Measurements from ENCODE around the gene TNK2. TPM values are rescaled to one million over a fixed set of nuclear protein-coding genes. Genes with fewer than 3 reads are reported as not detected.
"Not testable (repeated sequence)": the region's sequence is repeated elsewhere in the genome, so short reads cannot be mapped to it uniquely, and the experiment has no call there.

TNK2 gene
- total RNA-seq, 1 experiment from 2014 or later, result 30.3 TPM

DNA sequence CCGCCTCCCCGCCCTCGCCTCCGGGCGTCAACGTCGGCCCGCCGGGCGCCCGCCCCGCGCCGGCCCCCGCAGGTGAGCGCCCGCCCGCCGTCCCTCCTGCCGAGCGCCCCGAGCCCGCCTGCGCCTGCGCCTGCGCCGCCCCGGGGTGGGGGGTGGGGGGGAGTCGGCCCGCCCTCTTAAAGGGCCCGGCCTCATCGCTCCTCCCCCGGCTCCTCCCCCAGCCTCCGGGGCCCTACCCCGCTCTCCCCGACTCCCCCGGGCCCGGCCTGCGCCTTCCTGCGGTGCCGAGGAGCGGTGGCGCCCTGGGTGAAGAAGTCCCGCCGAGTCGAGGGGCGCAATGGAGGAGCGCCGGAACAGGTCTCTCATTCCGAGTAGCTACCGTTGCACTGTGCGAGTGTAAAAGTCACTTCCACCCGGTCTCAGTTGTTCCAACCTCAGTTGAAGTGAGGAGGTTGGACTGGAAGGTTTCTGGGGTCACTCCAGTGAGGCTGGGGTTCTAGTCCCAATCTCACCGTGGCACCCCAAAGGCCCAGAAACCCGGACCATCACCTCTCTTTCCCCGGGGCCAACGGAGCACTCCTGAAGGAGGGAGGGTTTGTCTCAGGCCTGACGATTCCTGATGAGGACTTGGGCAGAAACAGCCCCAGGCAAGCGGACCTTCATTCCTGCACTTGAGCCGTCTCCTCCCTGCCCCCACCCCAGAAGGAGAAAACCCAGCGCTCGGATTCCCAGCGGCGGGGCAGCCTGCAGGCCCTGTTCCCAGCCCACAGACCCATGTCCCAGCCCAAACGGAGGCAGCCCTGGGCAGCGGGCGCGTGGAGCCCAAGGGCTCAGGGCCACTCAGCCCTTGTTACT lies 1.5 kb upstream of the TNK2 start:
- no peaks in the 10 kb centered on the region; the same call in 1 of the 2 replicates for H3K27me3 ChIP-seq (ENCODE audit: control insufficient read depth, insufficient read depth, low read length)
- DNase-seq, result peak; percentile 100
- peak overlapping the region; percentile 61 for H3K4me3 ChIP-seq (ENCODE audit: insufficient read depth, low read depth, low read length)
- no peaks in the 10 kb centered on the region for H3K36me3 ChIP-seq (replicated peaks; ENCODE audit: control insufficient read depth, insufficient read depth, low read length)

DNA sequence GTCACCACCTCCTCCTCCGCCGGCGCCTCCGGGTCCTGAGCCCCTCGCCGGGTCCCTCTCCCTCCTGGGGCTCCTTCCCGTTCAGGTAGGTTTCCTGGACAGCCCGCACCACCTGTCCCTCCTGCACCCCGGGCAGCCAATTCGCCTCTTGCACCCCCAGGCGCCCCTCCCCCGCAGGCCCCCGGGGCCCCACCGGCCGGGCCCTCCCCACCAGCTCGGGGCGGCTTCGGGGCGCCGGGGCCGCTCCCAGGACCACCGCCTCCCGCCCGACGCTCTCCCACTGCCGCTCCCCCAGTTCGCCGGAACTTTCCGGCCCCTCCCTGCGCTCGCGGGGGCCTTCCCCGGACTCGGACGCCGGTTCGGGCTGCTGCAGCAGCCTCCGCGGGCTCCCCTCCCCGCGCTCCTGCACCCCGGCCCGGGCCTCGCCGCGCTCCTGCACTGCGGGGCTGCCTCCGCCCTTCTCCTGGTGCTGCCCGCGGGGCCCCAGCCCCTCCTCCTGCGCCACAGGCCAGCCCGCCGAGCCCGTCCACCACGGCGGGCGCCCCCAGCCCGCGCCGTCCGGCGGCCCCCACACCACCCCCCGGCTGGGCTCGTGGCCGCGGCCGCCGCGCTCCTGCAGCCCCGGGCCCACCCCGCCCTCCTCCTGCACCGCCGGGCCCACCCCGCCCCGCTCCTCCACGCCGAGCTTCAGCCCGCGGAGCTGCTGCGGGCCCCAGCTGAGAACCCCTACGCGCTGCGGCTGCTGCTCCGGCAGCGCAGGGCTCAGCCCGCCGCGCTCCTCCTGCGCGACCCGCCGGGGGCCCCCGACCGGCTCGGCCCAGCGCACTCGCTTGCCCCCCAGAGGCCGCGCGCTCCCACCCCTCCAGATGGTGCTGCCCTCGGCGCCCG lies 587 bp upstream of the TNK2 start:
- Histone ChIP-seq H3K27me3 (ENCODE audit: control insufficient read depth, insufficient read depth, low read length) (no peaks in the 10 kb centered on the region; the same call in 1 of the 2 replicates), H3K36me3 (replicated peaks; ENCODE audit: control insufficient read depth, insufficient read depth, low read length) (no peaks in the 10 kb centered on the region), H3K4me3 (ENCODE audit: insufficient read depth, low read depth, low read length) (peak overlapping the region; percentile 58)
- DNase-seq, result peak; percentile 88

DNA sequence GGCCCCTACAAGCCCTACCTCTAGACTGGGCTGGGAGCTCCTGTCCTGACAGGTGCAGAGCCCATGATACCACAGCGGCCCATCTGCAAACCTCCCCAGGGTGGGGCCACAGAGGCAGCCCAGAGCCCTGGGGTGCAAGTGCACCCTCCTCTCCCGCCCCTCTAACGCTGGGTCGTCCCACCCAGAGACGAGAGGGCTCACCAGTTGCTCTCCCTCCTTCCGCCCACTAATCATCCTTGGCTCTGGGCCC lies 742 bp downstream of the TNK2 start:
- H3K36me3 ChIP-seq (replicated peaks; ENCODE audit: control insufficient read depth, insufficient read depth, low read length), result no peaks in the 10 kb centered on the region
- no peaks in the 10 kb centered on the region; the same call in 1 of the 2 replicates for H3K27me3 ChIP-seq (ENCODE audit: control insufficient read depth, insufficient read depth, low read length)
- H3K4me3 ChIP-seq (ENCODE audit: insufficient read depth, low read depth, low read length), result peak overlapping the region; percentile 58
- DNase-seq, result no peak

DNA sequence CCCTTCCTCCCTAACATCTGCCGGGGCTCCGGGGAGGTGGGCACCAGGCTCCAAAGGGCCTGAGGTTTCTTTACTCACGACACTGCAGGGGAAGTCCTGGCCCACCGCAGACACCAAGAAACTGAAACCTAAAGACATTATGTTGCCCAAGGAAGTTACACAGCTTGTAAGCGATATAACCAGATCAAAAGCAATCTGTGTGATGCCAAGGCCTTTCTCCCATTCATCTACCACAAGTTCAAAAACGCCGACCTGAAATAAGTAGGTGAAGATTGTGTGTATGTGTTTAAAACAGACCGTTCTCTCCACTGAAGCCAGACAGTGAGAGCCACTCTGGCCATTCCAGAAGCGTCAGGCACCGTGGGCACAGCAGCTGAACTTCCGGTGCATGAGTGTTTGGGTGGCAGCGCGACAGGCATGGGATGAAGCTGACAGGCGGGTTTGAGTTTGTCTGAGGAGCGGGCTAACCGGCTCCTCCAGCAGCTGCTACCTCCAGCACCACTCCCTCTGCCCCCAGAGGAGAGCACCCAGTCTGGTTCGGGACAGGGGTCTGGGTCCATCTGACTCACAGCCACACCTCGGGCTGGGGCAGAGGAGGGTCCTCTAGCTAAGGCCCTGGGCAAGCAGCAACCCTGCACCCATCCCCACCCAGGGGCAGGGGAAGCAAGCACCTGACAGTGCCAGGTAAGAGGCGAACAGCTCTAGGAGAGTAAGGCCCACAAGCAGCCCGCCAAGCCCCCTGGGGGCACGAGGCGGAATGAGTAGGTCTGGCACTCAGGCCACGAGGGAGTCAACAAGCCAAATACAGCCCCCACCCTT lies 1.3 kb downstream of the TNK2 start:
- H3K4me3 ChIP-seq (ENCODE audit: insufficient read depth, low read depth, low read length), result 0 out of 2 replicates have a peak overlapping the region, but pooled peaks have one; percentile 58
- DNase-seq, result peak; percentile 75
- no peaks in the 10 kb centered on the region; the same call in 1 of the 2 replicates for H3K27me3 ChIP-seq (ENCODE audit: control insufficient read depth, insufficient read depth, low read length)
- H3K36me3 ChIP-seq (replicated peaks; ENCODE audit: control insufficient read depth, insufficient read depth, low read length), result no peaks in the 10 kb centered on the region

DNA sequence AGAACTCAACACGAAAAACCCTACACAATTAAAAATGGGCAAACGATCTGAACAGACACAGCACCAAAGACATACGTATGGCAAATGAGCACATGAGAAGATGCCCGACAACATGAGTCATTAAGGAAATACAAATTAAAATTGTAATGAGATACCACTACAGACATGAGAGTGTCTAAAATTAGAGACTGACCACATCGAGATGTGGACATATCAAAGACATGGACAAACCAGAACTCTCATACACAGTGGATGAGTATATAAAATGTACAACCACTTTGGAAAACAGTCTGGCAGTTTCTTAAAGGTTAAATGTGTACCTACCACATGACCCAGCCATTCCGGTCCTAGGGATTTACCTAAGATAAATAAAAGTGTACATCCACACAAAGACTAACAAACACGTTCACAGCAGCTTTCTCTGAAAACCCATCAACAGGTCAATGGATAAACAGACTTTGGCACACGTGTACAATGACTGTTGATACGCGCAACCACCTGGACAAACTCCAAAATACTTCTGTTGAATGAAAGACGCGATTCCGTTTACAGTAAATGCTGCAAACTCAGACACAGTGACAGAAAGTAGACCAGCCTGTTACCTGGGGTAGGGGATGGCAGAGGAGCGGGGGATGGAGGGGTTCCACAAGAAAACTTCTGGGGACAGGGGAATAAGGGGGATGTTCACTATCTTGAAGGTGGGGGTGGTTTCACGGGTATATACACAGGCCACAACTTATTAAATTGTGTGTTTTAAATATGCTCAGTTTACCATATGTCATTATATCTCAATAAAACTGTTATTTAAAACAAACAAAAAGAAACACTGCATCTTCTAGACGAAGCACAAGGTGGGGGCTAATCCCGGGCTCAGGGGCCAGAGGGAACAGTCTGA lies 2.1 kb downstream of the TNK2 start:
- Histone ChIP-seq H3K4me3 (ENCODE audit: insufficient read depth, low read depth, low read length) (no peak overlapping the region), H3K27me3 (ENCODE audit: control insufficient read depth, insufficient read depth, low read length) (no peaks in the 10 kb centered on the region; the same call in 1 of the 2 replicates), H3K36me3 (replicated peaks; ENCODE audit: control insufficient read depth, insufficient read depth, low read length) (no peaks in the 10 kb centered on the region)
- DNase-seq, result no peak

DNA sequence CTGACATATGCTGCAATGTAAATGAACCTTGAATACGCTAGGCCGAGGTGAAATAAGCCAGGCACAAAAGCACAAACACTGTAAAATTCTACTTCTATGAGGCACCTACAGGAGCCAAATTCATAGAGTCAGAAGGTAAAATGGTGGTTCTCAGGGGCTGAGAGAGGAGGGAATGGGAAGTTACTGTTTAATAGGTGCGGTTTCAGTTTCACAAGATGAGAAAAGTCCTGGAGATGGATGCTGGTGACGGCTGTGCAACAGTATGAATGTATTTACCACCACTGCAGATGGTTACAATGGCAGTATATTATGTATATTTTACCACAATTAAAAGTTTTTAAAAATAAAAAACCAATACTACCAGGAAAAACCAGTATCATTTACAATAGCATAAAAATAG lies 4.0 kb downstream of the TNK2 start:
- no peaks in the 10 kb centered on the region; the same call in 1 of the 2 replicates for H3K27me3 ChIP-seq (ENCODE audit: control insufficient read depth, insufficient read depth, low read length)
- H3K36me3 ChIP-seq (replicated peaks; ENCODE audit: control insufficient read depth, insufficient read depth, low read length), result no peaks in the 10 kb centered on the region
- no peak overlapping the region for H3K4me3 ChIP-seq (ENCODE audit: insufficient read depth, low read depth, low read length)
- no peak for DNase-seq

DNA sequence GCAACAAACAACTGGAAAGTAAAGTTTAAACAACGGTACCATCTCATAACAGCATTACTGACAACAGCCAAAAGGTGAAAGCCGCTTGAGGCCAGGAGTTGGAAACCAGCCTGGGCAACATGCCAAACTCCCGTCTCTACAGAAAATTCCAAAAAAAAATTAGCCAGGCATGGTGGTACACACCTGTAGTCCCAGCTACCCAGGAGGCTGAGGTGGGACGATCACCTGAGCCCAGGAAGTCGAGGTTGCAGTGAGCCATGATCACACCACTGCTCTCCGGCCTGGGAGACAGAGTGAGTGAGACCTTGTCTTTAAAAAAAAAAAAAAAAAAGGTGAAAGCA lies 4.4 kb downstream of the TNK2 start:
- Histone ChIP-seq H3K27me3 (ENCODE audit: control insufficient read depth, insufficient read depth, low read length) (no peaks in the 10 kb centered on the region; the same call in 1 of the 2 replicates), H3K4me3 (ENCODE audit: insufficient read depth, low read depth, low read length) (no peak overlapping the region), H3K36me3 (replicated peaks; ENCODE audit: control insufficient read depth, insufficient read depth, low read length) (no peaks in the 10 kb centered on the region)
- DNase-seq, result no peak

DNA sequence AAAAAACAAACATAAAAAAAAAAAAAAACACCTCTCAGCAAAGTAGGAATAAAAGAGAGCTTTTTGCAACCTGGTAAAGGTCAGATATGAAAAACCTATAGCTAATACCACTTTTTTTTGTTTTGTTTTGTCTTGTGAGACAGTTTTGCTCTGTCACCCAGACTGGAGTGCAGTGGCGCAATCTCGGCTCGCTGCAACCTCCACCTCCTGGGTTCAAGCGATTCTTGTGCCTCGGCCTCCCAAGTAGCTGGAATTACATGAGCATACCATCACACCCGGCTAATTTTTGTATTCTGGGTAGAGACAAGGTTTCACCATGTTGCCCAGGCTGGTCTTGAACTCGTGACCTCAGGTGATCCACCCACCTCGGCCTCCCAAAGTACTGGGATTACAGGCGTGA lies 5.7 kb downstream of the TNK2 start:
- DNase-seq; H3K27me3 ChIP-seq (ENCODE audit: control insufficient read depth, insufficient read depth, low read length); H3K4me3 ChIP-seq (ENCODE audit: insufficient read depth, low read depth, low read length); H3K36me3 ChIP-seq (replicated peaks; ENCODE audit: control insufficient read depth, insufficient read depth, low read length): not testable (repeated sequence)

DNA sequence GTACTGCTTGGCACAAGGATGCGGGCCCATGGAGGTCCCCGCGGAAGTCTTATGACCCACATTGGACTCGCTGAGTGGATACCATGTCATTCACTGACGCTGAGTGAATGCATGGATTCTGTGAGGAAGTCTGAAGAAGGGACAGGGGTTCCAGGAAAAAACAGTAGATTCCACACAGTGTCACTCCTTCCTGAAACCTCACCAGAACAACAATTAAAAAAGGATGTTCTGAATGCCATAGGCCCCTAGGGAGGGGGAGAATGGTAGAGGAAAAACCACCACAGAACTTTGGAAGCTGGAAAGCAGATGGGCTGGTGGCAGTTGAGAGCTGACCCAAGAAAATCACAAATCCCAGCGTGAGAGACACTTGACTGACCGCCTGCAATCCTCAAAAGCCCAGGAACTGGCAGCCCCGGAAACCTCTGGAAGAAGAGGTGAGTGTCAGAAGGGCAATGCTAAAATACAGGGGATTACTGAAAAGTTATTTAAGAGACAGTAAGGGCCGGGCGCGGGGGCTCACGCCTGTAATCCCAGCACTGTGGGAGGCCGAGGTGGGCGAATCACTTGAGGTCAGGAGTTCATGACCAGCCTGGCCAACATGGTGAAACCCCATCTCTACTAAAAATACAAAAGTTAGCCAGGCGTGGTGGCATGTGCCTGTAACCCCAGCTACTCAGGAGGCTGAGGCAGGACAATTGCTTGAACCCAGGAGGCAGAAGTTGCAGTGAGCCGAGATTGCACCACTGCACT lies 6.3 kb downstream of the TNK2 start:
- DNase-seq; H3K36me3 ChIP-seq (replicated peaks; ENCODE audit: control insufficient read depth, insufficient read depth, low read length); H3K4me3 ChIP-seq (ENCODE audit: insufficient read depth, low read depth, low read length); H3K27me3 ChIP-seq (ENCODE audit: control insufficient read depth, insufficient read depth, low read length): not testable (repeated sequence)

DNA sequence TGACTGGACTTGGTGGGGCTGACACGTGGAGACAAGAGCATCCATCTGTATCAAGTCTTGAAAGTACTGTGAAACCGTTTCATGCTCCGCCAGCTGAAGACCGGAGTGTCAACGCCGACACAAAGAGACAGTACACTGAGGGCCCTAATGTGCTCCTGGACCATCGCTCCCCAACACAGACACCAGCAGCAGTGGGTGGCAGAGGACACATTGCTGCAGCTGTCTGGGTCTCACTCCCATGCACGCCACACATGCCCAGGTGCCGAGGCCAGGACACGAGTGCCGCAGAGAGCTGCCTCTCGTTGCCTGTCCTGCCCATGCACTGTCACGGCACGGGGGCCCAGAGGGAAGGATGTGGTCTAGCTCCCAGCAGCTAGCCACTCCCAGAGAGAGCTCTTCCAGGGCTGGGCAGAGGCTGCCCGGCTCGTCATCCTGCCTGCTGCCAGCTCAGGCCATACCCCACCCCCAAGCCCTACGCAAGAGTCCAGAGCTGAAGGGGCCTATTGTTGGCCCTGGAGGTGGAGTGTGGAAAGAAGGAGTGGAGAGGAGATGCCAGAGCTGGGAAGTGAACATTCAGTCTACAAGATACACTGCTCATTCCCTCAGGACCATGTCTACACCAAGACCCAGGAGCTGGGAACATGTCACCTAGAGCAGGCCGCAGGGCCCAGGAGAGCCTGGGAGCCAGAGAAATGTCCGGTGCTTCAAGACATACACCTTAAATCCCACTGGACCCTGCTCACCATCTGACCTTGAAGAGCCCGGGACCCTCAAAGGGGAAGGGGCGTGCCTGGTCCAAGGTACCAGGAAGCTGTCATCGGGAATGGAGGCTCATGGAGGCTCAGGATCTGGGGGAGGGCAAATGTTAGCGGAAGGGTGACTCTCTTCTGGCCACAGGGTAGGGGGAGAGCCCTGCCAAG lies 7.7 kb downstream of the TNK2 start:
- no peaks in the 10 kb centered on the region for H3K36me3 ChIP-seq (replicated peaks; ENCODE audit: control insufficient read depth, insufficient read depth, low read length)
- no peaks in the 10 kb centered on the region for H3K27me3 ChIP-seq (ENCODE audit: control insufficient read depth, insufficient read depth, low read length)
- DNase-seq, result no peak
- H3K4me3 ChIP-seq (ENCODE audit: insufficient read depth, low read depth, low read length), result no peak overlapping the region

DNA sequence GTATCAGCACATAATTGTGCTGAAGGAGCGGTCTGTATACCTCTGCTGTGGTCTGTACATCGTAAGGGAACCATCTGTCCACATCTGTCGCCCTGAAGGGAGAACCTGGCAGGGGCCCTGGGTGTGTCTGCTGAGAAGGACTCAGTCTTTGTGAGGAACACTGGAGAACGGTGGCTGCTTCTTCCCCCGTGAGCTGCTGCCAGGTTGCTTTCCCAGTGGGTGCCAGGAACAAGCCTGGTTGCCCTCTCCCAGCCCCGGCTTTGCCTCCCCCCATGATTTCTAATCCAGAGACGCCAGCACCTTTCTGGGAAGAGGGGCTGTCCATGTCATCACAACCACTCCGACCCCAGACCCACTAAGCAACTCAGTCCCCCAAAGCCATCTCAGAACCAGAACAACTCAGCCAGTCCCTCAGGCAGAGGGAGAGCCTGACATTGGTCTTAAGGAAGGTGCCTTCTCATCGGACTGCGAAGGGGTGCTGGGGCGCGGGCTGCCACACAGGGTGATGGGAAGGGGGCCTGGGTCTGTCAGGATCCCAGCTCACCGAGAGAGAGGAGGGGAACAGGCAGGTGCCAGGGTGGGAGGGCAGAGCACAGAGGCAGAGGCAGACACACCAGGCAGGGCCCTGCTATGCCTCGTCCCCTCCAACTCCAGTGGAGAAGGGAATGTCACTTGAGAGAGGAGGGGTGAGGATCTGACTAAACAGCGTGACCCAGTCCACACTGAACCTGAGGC lies 8.5 kb downstream of the TNK2 start:
- H3K27me3 ChIP-seq (ENCODE audit: control insufficient read depth, insufficient read depth, low read length), result no peaks in the 10 kb centered on the region
- no peak for DNase-seq
- no peak overlapping the region for H3K4me3 ChIP-seq (ENCODE audit: insufficient read depth, low read depth, low read length)
- H3K36me3 ChIP-seq (replicated peaks; ENCODE audit: control insufficient read depth, insufficient read depth, low read length), result no peaks in the 10 kb centered on the region

DNA sequence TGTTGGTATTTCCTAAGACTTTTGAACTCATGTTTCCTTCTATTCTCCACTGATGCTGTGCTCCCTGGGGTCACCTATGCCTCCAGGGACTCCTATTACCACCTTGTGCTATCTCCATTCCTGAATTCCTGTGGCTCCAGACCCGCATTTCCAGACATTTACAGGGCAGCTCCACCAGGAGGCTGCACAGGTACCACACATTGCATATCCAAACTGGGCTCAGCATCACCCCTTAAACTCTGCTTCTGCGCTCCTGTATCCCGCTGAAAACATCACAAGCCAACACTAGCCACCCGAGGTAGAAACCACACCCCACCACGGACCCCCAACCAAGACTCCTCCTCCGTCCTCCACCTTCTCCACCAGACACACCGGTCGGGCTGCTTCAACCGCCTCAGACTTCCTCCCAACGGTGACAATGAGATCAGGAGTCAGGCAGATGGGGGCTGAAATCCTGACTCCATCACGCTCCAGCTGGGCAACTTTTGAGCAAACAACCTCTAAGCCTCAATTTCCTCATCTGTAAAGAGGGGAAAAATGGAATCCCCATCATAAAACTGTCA lies 10.4 kb downstream of the TNK2 start:
- Histone ChIP-seq H3K27me3 (ENCODE audit: control insufficient read depth, insufficient read depth, low read length) (no peaks in the 10 kb centered on the region), H3K36me3 (replicated peaks; ENCODE audit: control insufficient read depth, insufficient read depth, low read length) (no peaks in the 10 kb centered on the region), H3K4me3 (ENCODE audit: insufficient read depth, low read depth, low read length) (no peak overlapping the region)
- peak; percentile 82 for DNase-seq
